Heart left ventricle (tissue), 16 donors: Measurements from ENCODE around the gene FRMD1. TPM values are rescaled to one million over a fixed set of nuclear protein-coding genes. Genes with fewer than 3 reads are reported as not detected.
A peak's percentile ranks its signal among the peaks of the same experiment; 100 is the strongest.

Source experiments
- ATAC-seq, 4 donors: fragments of 200-7000 bp; cut with Tn5 transposase; one replicate each; pipeline ENCODE4 v1.9.1; 2020 to 2022; ENCODE audit warnings: moderate library complexity in 4 of 4, mild to moderate bottlenecking in 3 of 4, moderate number of reproducible peaks in 1 of 4
- DNase-seq, 5 donors: peaks; one replicate each; pipeline ENCODE4 v3.0.0-alpha.2; 2020
- H3K27ac ChIP-seq, 12 donors: fragments of 200-600 bp; sonication (generic) in 4 of 12; one replicate each; pipeline versions ENCODE4 v1.5.0 to v1.8.0; 2016 to 2022; ENCODE audit warnings: mild to moderate bottlenecking in 2 of 12
- H3K27me3 ChIP-seq, 9 donors: fragments of 200-600 bp; sonication (generic) in 2 of 9; one replicate each; pipeline versions ENCODE4 v1.5.1 to v1.8.0; 2016 to 2022; ENCODE audit warnings: mild to moderate bottlenecking in 3 of 9
- H3K36me3 ChIP-seq, 9 donors: fragments of 200-600 bp; sonication (generic) in 2 of 9; one replicate each; pipeline versions ENCODE4 v1.5.0 to v1.8.0; 2018 to 2022; ENCODE audit warnings: mild to moderate bottlenecking in 2 of 9
- H3K4me1 ChIP-seq, 12 donors: fragments of 200-600 bp; sonication (generic) in 4 of 12; one replicate each; pipeline versions ENCODE4 v1.5.0 to v1.8.0; 2016 to 2022; ENCODE audit warnings: mild to moderate bottlenecking in 3 of 12
- H3K4me3 ChIP-seq, 12 donors: fragments of 200-600 bp; sonication (generic) in 4 of 12; one replicate each; pipeline versions ENCODE4 v1.5.0 to v1.8.0; 2017 to 2022; ENCODE audit warnings: mild to moderate bottlenecking in 9 of 12, moderate library complexity in 4 of 12
- H3K9me3 ChIP-seq, 12 donors: fragments of 200-600 bp; sonication (generic) in 4 of 12; one replicate each; pipeline versions ENCODE4 v1.5.0 to v1.8.0; 2016 to 2022; ENCODE audit warnings: mild to moderate bottlenecking in 1 of 12
- POLR2A ChIP-seq, 2 donors: fragments of 450-650 bp; IDR thresholded peaks; one replicate each; pipeline ENCODE4 v1.6.1; 2017; ENCODE audit warnings: antibody characterized with exemption in 2 of 2, mild to moderate bottlenecking in 2 of 2, moderate library complexity in 2 of 2
- WGBS, 4 donors: extraction: QIAGEN DNeasy Blood & Tissue Kit in 2 of 4; methylation state at CpG; one replicate each; pipeline versions ENCODE4 v1.1.5 to v1.1.7; 2013 to 2018; 5-methylcytosine and 5-hydroxymethylcytosine counted together
- intact Hi-C, 10 donors: fragments of 100-400 bp; cut with DNase I; formaldehyde crosslinking; loops; one replicate each; pipeline versions ENCODE4 v1.11.1 to v1.14.2; 2022
- polyA plus RNA-seq, 2 donors: library from polyadenylated mRNA; stranded (reverse); fragments of 200-250 nt; gene quantifications; one replicate each; pipeline ENCODE4 v1.2.3, GENCODE V29; 2013
- total RNA-seq, 9 donors: library from RNA; depleted of rRNA in 2 of 9; stranded (reverse); fragments of >200 nt in 2 of 9; fragmentation: NEBNext Ultra II Directional in 3 of 9; extraction: Animal tissue kit (Norgen Biotek cat#: 25700) in 3 of 9; gene quantifications; one replicate each; pipeline versions ENCODE4 v1.1.0 to v1.2.4, GENCODE V29; 2016 to 2023
- TF ChIP-seq, protein P1 (sequence below), 12 donors: fragments of 200-600 bp; sonication (generic) in 4 of 12; IDR thresholded peaks; one replicate each; pipeline versions ENCODE4 v1.5.0 to v1.8.0; 2018 to 2022; ENCODE audit warnings: antibody characterized with exemption in 12 of 12, mild to moderate bottlenecking in 5 of 12
- donor health status: ischemic (EF 13 %, LVEDD 7.1; RV severe dilation, severe dysfunction).
- donor health status: healthy with polysubstance abuse.
- donor health status: DM: no; HTN: yes; CAD: no.
- donor health status: DM: no; HTN: no; CAD: no.
- donor health status: ischemic (EF 25% LVEDD 6.9; RV normal size, moderate dysfunction).
- donor health status: ischemic (EF 25% LVEDD 5.7; RV mildly dilated, moderate dysfunction).
- donor health status: healthy.
- donor health status: DM: yes; HTN: yes; CAD: no.
- donor health status: ischemic (EF 35%, LVEDD 5.7; RV mildly dilated, moderate dysfunction).
- donor health status: nonischemic (EF 11% LVEDD 7.7; RV severe dilation, severe dysfunction).
- donor health status: DM: yes; HTN: yes; CAD: no.
- donor health status: PGD.
- donor health status: ischemic (EF 29% LVEDD 5.4; RV normal size, mild dysfunction).
- donor health status: nonischemic (EF 23%, LVEDD 6.1; RV moderate dilation, normal function).

The FRMD1 gene
- total and polyA plus RNA-seq, 11 donors = 0.04 to 0.50 (median 0.14) TPM; not detected in 7

DNA sequence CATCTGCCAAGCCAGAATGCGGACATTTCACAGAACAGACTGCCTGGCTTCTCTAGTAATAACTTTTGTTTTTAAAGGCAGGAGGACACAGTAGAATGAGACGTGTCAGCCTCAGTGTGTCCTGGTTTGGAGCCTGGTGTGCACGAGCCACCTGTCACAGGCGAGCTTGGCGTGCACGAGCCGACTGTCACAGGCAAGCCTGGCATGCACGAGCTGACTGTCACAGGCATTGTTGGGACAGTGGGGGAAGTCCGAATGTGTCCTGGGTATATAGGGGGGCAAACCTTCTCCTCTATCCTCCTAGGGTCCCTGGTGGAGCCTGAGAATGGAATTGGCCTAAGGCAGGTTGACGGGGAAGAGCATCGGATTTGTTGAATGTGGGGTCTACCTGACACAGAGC is 74.1 kb downstream of the FRMD1 start:
- WGBS, 4 donors = 95 to 98% (median 96%) methylated on average over 11 of the region's 11 CpGs
- Histone ChIP-seq H3K4me1 (peaks cover 0 to 32% (median 7%) of the 10 kb centered on the region in 12 donors), H3K27me3 (no peaks in the 10 kb centered on the region), H3K27ac (no peak overlapping the region), H3K4me3 (no peak overlapping the region), H3K36me3 (no peaks in the 10 kb centered on the region), H3K9me3 (peaks cover 0 to 14% (median 0%) of the 10 kb centered on the region in 12 donors)
- ATAC-seq = peak in 1 of 4 donors; percentile 18
- DNase-seq = no peak
- TF ChIP-seq, protein P1, sequence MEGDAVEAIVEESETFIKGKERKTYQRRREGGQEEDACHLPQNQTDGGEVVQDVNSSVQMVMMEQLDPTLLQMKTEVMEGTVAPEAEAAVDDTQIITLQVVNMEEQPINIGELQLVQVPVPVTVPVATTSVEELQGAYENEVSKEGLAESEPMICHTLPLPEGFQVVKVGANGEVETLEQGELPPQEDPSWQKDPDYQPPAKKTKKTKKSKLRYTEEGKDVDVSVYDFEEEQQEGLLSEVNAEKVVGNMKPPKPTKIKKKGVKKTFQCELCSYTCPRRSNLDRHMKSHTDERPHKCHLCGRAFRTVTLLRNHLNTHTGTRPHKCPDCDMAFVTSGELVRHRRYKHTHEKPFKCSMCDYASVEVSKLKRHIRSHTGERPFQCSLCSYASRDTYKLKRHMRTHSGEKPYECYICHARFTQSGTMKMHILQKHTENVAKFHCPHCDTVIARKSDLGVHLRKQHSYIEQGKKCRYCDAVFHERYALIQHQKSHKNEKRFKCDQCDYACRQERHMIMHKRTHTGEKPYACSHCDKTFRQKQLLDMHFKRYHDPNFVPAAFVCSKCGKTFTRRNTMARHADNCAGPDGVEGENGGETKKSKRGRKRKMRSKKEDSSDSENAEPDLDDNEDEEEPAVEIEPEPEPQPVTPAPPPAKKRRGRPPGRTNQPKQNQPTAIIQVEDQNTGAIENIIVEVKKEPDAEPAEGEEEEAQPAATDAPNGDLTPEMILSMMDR (IDR thresholded peaks at IDR 0.05) = no peak
- no peak for TF ChIP-seq POLR2A (IDR thresholded peaks at IDR 0.05)
- intact Hi-C loops = no loop called here

DNA sequence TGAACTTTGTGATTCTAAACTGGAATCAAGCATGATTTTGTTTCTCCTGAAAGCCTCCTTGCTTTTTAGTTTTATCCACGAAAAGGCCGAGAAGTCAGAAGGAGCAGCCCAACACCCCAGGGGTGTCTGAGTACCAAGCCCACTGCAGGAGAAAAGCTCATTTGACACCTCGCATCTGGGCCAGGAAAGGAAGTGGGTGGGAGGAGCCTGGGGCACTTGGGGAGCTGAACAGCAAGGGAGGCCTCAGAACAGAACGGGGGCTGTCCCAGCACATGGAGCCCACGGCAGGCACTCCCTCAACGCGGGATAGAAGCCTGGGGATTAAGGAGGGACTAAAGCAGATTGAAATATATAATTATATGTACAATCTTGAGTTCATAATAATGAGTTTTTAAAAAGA is 75.0 kb downstream of the FRMD1 start:
- H3K27ac ChIP-seq = peak overlapping the region in 11 of 12 donors; percentile 3 to 56 (median 35)
- H3K9me3 ChIP-seq = peaks cover 0 to 9% (median 0%) of the 10 kb centered on the region in 12 donors
- no peak overlapping the region for H3K4me3 ChIP-seq
- ATAC-seq (peak in 1 of 4 donors; percentile 54), DNase-seq (peak in 1 of 5 donors; percentile 17)
- H3K27me3 ChIP-seq = peaks cover 0 to 4% (median 0%) of the 10 kb centered on the region in 9 donors
- intact Hi-C loops = no loop called here
- 49 to 67% (median 56%) methylated on average over 7 of the region's 7 CpGs for WGBS, 4 donors
- no peak for TF ChIP-seq POLR2A (IDR thresholded peaks at IDR 0.05)
- peaks cover 0 to 32% (median 7%) of the 10 kb centered on the region in 12 donors for H3K4me1 ChIP-seq
- no peaks in the 10 kb centered on the region for H3K36me3 ChIP-seq

Other genes with a start within 250 kb of the FRMD1 start
- gene KIF25, start 81.5 kb downstream of the FRMD1 start, total RNA-seq = under 1 TPM in 4 of 9 donors, not detected in 5; 0.11 to 0.29 (median 0.21) TPM
- gene KIF25, start 81.5 kb downstream of the FRMD1 start, polyA plus RNA-seq = under 1 TPM; 0.12 to 0.15 TPM
- 1 to 10 TPM in 4 of 9 donors, under 1 TPM in 5; 0.14 to 3.8 (median 0.94) TPM for gene DACT2, start 240.6 kb upstream of the FRMD1 start, total RNA-seq
- gene DACT2, start 240.6 kb upstream of the FRMD1 start, polyA plus RNA-seq = under 1 TPM; 0.19 to 0.30 TPM